ENCODE measurements around the gene SLC4A3.

DNA sequence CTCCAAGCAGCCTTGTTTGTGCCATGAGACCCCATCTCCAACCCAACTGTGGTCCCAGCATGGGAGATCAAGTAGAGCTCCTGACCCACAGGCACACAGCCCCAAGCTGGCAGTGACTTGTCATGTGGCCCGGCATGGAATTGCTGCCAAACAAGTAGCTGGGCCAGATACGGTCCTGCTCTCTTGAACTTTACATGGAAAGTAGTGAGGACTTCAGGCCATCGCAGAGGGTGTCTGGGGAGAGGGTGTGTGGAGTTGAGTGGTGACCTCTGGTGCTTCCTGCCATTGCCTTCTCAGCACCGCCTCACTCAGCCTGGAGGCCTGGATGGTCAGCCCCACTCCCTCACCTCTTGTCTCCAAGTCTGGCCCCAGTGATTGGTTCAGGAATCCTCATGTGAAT lies 10.9 kb upstream of the SLC4A3 start:
- TF ChIP-seq, protein P1, sequence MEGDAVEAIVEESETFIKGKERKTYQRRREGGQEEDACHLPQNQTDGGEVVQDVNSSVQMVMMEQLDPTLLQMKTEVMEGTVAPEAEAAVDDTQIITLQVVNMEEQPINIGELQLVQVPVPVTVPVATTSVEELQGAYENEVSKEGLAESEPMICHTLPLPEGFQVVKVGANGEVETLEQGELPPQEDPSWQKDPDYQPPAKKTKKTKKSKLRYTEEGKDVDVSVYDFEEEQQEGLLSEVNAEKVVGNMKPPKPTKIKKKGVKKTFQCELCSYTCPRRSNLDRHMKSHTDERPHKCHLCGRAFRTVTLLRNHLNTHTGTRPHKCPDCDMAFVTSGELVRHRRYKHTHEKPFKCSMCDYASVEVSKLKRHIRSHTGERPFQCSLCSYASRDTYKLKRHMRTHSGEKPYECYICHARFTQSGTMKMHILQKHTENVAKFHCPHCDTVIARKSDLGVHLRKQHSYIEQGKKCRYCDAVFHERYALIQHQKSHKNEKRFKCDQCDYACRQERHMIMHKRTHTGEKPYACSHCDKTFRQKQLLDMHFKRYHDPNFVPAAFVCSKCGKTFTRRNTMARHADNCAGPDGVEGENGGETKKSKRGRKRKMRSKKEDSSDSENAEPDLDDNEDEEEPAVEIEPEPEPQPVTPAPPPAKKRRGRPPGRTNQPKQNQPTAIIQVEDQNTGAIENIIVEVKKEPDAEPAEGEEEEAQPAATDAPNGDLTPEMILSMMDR (IDR thresholded peaks at IDR 0.05; ENCODE audit: low read length), result no peak
- no peak for TF ChIP-seq EZH2 (IDR thresholded peaks at IDR 0.05; ENCODE audit: borderline replicate concordance, low read length)

All from OCI-LY1 (cell line).